HG03460 (cell line): ENCODE results near the gene IQCE.
"Not testable (repeated sequence)": the region's sequence is repeated elsewhere in the genome, so short reads cannot be mapped to it uniquely, and the experiment has no call there.

Experiments
- ATAC-seq: cut with Tn5 transposase; IDR thresholded peaks from one replicate; pipeline ENCODE4 v1.9.1; 2021; ENCODE audit not compliant: unreplicated experiment

IQCE gene

DNA sequence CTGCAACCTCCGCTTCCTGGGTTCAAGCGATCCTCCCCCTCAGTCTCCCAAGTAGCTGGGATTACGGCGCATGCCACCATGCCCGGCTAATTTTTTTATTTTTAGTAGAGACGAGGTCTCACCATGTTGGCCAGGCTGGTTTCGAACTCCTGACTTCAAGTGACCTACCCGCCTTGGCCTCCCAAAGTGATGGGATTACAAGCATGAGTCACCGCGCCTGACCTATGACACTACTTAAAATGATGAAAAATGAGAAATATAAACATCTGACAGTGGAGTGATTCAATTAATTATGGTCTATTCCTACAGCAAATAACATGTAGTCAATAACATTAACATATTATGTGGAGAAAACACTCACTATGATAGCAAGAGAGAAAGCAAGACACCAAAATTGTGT, 5.7 kb upstream of the IQCE start:
- no peak for ATAC-seq

GRCh38 chr7:2553831-2554581, 4.8 kb upstream of the IQCE start:
- ATAC-seq, result no peak

- ATAC-seq, result no peak
Measured at GRCh38 chr7:2554661-2555111, 4.1 kb upstream of the IQCE start.

GRCh38 chr7:2555121-2556052, 3.4 kb upstream of the IQCE start, which contains the start of gene BRAT1:
Gene BRAT1 (minus strand): TSS chr7:2555524. CDS start chr7:2554431, 1,093 bp downstream.
- ATAC-seq, result peak; percentile 69

GRCh38 chr7:2559283-2559950, 638 bp downstream of the IQCE start:
- ATAC-seq, result peak; percentile 9

DNA sequence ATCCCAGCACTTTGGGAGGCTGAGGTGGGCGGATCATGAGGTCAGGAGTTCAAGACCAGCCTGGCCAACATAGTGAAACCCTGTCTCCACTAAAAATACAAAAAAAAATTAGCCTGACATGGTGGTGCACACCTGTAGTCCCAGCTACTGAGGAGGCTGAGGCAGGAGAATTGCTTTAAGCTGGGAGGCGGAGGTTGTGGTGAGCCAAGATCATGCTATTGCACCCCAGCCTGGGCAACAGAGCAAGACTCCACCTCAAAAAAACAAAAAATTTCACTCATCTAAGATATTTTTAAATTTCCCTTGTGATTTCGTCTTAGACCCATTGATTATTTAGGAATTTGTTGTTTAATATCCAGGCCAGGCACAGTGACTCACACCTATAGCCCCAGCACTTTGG, 5.2 kb downstream of the IQCE start:
- not testable (repeated sequence) for ATAC-seq

- no peak for ATAC-seq
Measured at GRCh38 chr7:2564970-2565540, 6.3 kb downstream of the IQCE start.

GRCh38 chr7:2566348-2566889, 7.6 kb downstream of the IQCE start:
- peak; percentile 30 for ATAC-seq

DNA sequence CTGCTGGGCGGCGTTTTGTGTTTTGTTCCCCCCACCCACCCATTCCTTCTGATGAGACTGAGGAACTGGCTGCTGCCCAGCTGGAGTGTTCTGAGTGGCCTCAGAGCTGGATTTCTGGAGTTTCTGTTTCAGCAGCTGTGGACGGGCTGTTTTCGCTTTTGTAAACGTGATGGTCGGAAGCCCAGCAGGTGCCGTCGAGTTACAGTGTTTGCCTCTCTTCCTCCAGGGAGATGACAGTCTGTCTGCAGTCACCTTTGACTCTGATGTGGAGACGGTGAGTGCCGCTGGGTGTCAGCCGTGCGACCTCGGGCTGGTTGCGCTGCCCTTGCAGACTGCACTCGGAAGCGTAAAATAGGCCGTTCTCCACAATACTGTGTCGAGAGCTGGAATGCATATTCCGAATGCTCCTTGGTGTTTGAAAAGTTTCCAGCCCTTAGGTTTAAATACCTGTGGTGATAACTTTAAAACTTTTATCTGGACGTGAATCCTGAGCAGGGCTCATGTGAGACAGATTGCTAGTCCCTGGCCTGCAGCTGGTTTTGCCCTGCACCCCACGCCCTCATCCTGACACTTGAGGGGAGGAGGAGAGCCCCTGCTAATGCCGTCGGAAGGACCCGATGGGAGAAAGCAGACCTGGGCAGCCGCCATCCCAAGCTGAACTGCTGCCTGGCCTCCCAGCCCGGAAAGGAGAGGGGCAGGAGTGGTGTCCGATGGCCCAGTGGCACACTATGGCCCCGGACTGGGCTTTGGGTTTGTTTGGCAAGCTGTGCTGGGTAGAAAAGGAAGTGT, 8.3 kb downstream of the IQCE start:
- peak; percentile 69 for ATAC-seq

DNA sequence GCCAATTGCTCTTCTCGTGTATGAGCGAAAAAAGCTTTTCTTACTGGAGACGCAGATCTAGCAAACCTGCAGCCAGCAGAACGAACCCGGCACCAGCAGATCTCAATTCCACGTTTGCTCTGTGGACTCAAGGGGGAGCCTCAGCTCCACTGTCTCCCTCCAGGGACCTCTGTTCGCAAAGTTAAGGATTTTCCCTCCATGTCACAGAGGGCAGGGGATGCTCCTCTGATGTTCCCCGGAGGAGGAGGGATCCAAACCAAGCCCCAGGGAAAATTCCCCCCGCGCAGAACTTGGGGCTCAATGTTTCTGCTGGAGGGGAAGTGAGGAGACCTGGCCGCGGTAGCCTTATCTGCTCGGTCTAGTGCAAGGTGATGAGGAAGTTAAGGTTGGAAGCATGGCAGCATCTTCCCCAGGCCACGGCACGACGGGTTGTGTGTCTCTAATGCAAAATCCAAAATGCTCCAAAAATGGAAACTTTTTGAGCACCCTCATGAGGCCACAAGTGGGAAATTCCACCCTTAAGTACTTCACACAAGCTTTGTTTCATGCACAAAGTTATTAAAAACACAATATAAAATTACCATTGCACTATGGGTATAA, 9.0 kb downstream of the IQCE start:
- ATAC-seq, result no peak

DNA sequence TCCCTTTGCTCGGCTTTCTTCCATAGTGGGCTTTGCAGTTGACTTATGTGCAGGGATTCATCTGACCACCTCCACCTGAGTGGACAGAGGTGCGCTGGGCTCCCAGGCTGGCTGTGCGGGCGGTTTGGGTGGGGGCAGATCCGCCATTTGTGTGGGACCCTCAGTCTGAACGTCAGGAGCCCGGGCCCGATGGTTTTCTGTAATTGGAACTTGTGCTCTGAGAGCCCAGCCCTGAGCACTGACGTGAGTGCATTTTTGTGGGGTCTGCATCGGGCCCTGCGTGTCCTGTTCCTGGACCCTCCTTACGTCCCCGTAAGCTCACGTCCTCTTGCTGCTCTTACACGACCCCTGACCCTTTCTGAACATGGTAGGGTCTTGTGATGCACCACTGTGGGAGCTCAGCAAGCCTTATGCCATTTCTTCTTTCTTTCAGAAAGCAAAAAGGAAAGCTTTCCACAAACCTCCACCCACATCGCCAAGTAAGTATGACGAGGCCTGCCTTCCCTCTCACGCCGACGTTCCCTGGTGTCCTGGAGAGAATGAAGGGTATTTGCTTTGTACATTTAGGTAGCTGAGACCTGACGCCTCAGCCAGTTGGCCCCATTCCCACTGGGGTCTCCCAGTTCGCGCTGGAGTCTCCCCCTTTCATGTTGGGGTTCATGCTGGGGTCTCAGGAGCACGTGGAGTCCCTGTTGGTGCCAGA, 9.9 kb downstream of the IQCE start:
- ATAC-seq, result no peak

DNA sequence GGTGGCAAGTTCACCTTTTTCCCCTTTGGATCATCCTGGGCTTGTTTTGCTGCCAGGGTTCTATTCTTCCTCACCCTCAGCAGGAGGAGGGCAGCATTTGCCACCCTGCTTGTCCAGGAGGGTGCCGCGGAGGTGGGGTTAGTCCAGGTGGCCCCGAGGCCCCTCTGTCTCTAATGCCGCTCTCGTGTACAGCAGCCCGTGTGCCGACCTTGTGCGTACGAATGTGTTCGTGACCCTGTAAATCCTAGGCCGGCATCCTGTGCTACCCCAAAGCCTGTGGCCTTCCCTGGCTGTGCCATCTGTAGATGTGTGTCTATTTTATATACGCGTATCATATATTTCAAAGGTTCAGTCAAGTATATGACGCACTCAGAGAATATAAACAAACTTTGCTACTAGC, 10.6 kb downstream of the IQCE start:
- ATAC-seq, result no peak

DNA sequence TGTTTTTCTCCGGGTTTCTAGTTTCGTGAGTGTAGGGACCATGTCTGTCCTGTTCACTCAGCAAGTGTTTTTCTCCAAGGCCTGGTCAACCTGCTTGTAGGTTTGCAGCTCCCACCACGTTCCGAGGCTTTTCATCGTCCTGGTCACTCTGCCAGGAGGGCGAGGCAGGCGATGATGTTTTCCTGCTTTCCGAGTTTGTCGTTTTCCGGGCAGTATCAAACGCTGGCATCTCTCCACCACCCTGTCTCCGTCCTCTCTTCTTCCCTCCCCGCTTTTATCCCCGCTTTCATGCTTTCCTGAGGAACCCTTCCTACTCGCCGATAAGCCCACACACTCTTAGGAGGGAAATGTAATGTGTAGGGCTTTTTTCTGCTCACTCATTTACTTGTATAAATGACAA, 11.2 kb downstream of the IQCE start:
- no peak for ATAC-seq

GRCh38 chr7:2571409-2571808, 12.6 kb downstream of the IQCE start:
- no peak for ATAC-seq

GRCh38 chr7:2572101-2572842, 13.5 kb downstream of the IQCE start:
- ATAC-seq, result no peak

GRCh38 chr7:2573761-2574160, 15.0 kb downstream of the IQCE start:
- ATAC-seq, result no peak

GRCh38 chr7:2575046-2575732, 16.4 kb downstream of the IQCE start:
- no peak for ATAC-seq
